Measurements from ENCODE around the gene ASH1L. TPM values are rescaled to one million over a fixed set of nuclear protein-coding genes. Genes with fewer than 3 reads are reported as not detected.
"Not testable (repeated sequence)": the region's sequence is repeated elsewhere in the genome, so short reads cannot be mapped to it uniquely, and the experiment has no call there.

Gene ASH1L
- total and polyA plus RNA-seq, 9 of the 15 experiments (the other 6 are each of a cell fraction or from before 2014, with no cell fraction given), result 2.0 to 23.3 (median 14.6) TPM

DNA sequence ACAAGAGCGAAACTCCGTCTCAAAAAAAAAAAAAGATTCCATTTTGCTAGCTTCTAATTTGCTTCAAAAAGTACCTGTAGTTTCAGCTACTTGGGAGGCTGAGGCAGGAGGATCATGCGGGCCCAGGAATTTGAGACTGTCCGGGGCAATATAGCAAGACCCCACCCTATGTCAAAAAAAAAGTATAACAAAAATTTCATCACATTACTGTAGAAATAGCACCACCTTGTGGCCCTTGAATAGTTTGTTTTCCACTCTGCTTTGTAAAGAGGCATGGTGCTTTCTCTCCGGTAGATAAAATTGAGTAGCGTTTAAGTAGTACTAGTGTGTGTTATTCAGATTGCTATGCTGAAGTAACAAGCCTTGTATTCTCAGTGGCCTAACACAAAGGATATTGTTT lies 29.2 kb upstream of the ASH1L start (continued):
- TF ChIP-seq, protein P1, sequence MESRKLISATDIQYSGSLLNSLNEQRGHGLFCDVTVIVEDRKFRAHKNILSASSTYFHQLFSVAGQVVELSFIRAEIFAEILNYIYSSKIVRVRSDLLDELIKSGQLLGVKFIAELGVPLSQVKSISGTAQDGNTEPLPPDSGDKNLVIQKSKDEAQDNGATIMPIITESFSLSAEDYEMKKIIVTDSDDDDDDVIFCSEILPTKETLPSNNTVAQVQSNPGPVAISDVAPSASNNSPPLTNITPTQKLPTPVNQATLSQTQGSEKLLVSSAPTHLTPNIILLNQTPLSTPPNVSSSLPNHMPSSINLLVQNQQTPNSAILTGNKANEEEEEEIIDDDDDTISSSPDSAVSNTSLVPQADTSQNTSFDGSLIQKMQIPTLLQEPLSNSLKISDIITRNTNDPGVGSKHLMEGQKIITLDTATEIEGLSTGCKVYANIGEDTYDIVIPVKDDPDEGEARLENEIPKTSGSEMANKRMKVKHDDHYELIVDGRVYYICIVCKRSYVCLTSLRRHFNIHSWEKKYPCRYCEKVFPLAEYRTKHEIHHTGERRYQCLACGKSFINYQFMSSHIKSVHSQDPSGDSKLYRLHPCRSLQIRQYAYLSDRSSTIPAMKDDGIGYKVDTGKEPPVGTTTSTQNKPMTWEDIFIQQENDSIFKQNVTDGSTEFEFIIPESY (CRISPR knock-in tag; IDR thresholded peaks at IDR 0.05), result 0 out of 2 replicates have a peak, but pooled peaks have one; percentile 13
- TF ChIP-seq E2F3 (CRISPR knock-in tag; IDR thresholded peaks at IDR 0.05) (no peak), PTBP1 (IDR thresholded peaks at IDR 0.05; ENCODE audit: low read depth, low read length) (0 out of 2 replicates have a peak, but pooled peaks have one; percentile 50), ZC3H11A (IDR thresholded peaks at IDR 0.05; ENCODE audit: low read depth, low read length) (no peak)
- TF ChIP-seq, protein P2, sequence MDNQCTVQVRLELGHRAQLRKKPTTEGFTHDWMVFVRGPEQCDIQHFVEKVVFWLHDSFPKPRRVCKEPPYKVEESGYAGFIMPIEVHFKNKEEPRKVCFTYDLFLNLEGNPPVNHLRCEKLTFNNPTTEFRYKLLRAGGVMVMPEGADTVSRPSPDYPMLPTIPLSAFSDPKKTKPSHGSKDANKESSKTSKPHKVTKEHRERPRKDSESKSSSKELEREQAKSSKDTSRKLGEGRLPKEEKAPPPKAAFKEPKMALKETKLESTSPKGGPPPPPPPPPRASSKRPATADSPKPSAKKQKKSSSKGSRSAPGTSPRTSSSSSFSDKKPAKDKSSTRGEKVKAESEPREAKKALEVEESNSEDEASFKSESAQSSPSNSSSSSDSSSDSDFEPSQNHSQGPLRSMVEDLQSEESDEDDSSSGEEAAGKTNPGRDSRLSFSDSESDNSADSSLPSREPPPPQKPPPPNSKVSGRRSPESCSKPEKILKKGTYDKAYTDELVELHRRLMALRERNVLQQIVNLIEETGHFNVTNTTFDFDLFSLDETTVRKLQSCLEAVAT (IDR thresholded peaks at IDR 0.05), result no peak

DNA sequence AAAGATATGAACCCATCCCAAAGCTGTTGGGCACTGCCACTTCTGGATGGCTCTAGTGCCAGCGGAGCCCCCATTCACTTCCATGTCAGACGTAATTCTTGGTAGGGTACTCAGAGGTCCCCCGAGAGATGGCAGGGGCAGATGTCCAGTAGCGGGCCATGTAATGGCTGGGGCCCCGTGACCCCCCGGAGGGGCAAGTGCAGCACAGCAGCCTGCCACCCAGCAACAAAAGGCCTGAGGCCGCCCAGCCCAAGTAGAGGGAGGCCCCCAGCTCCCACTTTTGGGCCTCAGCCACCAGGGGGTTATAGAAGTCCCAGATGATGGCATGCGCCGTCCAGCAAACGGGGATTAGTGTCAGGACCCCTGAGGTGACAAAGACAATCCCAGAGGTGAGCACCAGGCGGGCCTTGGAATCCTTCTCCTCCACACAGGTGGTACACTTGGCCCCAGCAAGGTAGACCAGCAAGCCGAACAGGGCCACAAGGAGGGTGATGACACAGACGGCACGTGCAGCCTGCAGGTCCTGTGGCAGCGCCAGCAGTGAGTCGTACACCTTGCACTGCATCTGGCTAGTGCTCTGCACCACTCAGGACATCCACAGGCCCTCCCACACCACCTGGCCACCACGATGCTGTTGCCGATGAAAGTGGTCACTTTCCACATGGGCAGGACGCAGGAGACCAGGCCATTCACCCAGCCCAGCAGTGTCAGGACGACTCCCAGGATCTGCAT lies 28.1 kb upstream of the ASH1L start:
- H4K20me1 ChIP-seq (replicated peaks; ENCODE audit: control insufficient read depth, insufficient read depth, low read length); POLR2A ChIA-PET; H3K9ac ChIP-seq (ENCODE audit: insufficient read depth in 1 of 2, low read depth in 2 of 2, low read length in 2 of 2); H3K4me1 ChIP-seq (replicated peaks in 1 of 2; ENCODE audit: control insufficient read depth in 2 of 2, insufficient read depth in 2 of 2, low read length in 2 of 2); FAIRE-seq; H2AFZ ChIP-seq (ENCODE audit: low read depth, low read length); H3K4me2 ChIP-seq (ENCODE audit: insufficient read depth, low read length); DNase-seq (ENCODE audit: extremely low read depth in 1 of 4, low spot score in 3 of 4); H3K27me3 ChIP-seq (ENCODE audit: control insufficient read depth in 2 of 2, insufficient read depth in 2 of 2, low read length in 2 of 2); H3K27ac ChIP-seq (ENCODE audit: extremely low read depth, low read depth, low read length); ATAC-seq; H3K9me3 ChIP-seq (replicated peaks; ENCODE audit: control insufficient read depth, insufficient read depth, low read depth, low read length); H3K4me3 ChIP-seq; H3K36me3 ChIP-seq (ENCODE audit: control insufficient read depth, insufficient read depth, low read length); H3K9me1 ChIP-seq (ENCODE audit: control insufficient read depth, insufficient read depth, low read length); BruUV-seq (replicated peaks); H3K79me2 ChIP-seq (ENCODE audit: control insufficient read depth, insufficient read depth, low read length): not testable (repeated sequence)
- WGBS (ENCODE audit: insufficient coverage, low coverage, missing lambda C conversion rate), result 83% methylated on average over 20 of the region's 20 CpGs
- intact Hi-C loops (cut with micrococcal nuclease), result loop anchor here (5.0 to 10.0 kb wide), 3 partner anchors 266 to 496 kb away; partner anchors contain the start of gene RUSC1
- CTCF ChIA-PET (ENCODE audit: low intra/inter-chr PET ratio), result interaction anchor here (4.0 kb wide), 1 partner anchor 340 kb away, joined by 22 read pairs; no protein-coding TSS in a partner anchor
- in situ Hi-C loops (cut with MboI), result loop anchor here (10.0 kb wide), 2 partner anchors 336 to 496 kb away; partner anchors contain the start of gene ENTREP3

DNA sequence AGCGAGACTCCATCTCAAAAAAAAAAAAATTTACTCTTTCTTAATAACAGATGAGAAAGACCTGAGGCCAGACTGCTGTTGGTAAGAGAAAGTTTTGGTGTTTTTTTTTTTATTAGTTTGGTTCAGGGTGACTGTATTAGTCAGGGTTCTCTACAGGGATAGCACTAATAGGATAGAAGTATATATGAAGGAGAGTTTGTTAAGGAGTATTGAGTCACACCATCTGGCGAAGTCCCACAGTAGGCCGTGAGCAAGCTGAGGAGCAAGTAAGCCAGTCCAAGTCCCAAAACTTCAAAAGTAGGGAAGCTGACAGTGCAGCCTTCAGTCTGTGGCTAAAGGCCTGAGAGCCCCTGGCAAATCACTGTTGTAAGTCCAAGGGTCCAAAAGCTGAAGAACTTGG lies 26.7 kb upstream of the ASH1L start:
- H4K20me1 ChIP-seq (replicated peaks; ENCODE audit: control insufficient read depth, insufficient read depth, low read length); H3K27me3 ChIP-seq (ENCODE audit: control insufficient read depth in 2 of 2, insufficient read depth in 2 of 2, low read length in 2 of 2); H3K36me3 ChIP-seq (ENCODE audit: control insufficient read depth, insufficient read depth, low read length); H3K4me1 ChIP-seq (replicated peaks in 1 of 2; ENCODE audit: control insufficient read depth in 2 of 2, insufficient read depth in 2 of 2, low read length in 2 of 2); in situ Hi-C loops (cut with MboI); ATAC-seq; BruUV-seq (replicated peaks); H3K27ac ChIP-seq (ENCODE audit: extremely low read depth, low read depth, low read length); H3K9me1 ChIP-seq (ENCODE audit: control insufficient read depth, insufficient read depth, low read length); H3K9me3 ChIP-seq (replicated peaks; ENCODE audit: control insufficient read depth, insufficient read depth, low read depth, low read length); H2AFZ ChIP-seq (ENCODE audit: low read depth, low read length); POLR2A ChIA-PET; H3K4me3 ChIP-seq; DNase-seq (ENCODE audit: extremely low read depth in 1 of 4, low spot score in 3 of 4); H3K9ac ChIP-seq (ENCODE audit: insufficient read depth in 1 of 2, low read depth in 2 of 2, low read length in 2 of 2); H3K79me2 ChIP-seq (ENCODE audit: control insufficient read depth, insufficient read depth, low read length); H3K4me2 ChIP-seq (ENCODE audit: insufficient read depth, low read length); intact Hi-C loops (cut with micrococcal nuclease): not testable (repeated sequence)
- peak; percentile 66 for FAIRE-seq
- CTCF ChIA-PET (ENCODE audit: low intra/inter-chr PET ratio), result interaction anchor here (0.6 to 0.7 kb wide), 2 partner anchors 18 to 422 kb away, joined by 4 to 5 read pairs; no protein-coding TSS in a partner anchor
- 100% methylated on average over 1 of the region's 3 CpGs for WGBS (ENCODE audit: insufficient coverage, low coverage, missing lambda C conversion rate)
